ENCODE results near the gene PODN. TPM values are rescaled to one million over a fixed set of nuclear protein-coding genes. Genes with fewer than 3 reads are reported as not detected.

PODN gene
- total RNA-seq, 1 donor from 2014 or later = 0.53 TPM

GRCh38 chr1:53069265-53069662, 7.3 kb downstream of the PODN start:
- no peak for TF ChIP-seq CTCF (IDR thresholded peaks at IDR 0.05; ENCODE audit: insufficient read depth, low read length, severe bottlenecking)
- DNase-seq (ENCODE audit: low read depth) = no peak
- H3K27me3 ChIP-seq (ENCODE audit: control insufficient read depth, insufficient read depth, low read length) = peaks cover 4% of the 10 kb centered on the region
- FAIRE-seq = no peak
- H3K4me3 ChIP-seq (ENCODE audit: low read depth, low read length) = no peak overlapping the region
- no peaks in the 10 kb centered on the region for H3K36me3 ChIP-seq (ENCODE audit: control insufficient read depth, insufficient read depth, low read length)

- FAIRE-seq = no peak
Measured at GRCh38 chr1:53069663-53070327, 7.8 kb downstream of the PODN start.

GRCh38 chr1:53070621-53071020, 8.6 kb downstream of the PODN start:
- DNase-seq (ENCODE audit: low read depth) (no peak), FAIRE-seq (no peak)
- TF ChIP-seq CTCF (IDR thresholded peaks at IDR 0.05; ENCODE audit: insufficient read depth, low read length, severe bottlenecking) = no peak
- Histone ChIP-seq H3K36me3 (ENCODE audit: control insufficient read depth, insufficient read depth, low read length) (no peaks in the 10 kb centered on the region), H3K4me3 (ENCODE audit: low read depth, low read length) (no peak overlapping the region), H3K27me3 (ENCODE audit: control insufficient read depth, insufficient read depth, low read length) (peaks cover 2% of the 10 kb centered on the region)

More at GRCh38 chr1:53069663-53070327, 7.8 kb downstream of the PODN start:
- TF ChIP-seq CTCF (IDR thresholded peaks at IDR 0.05; ENCODE audit: insufficient read depth, low read length, severe bottlenecking) = no peak
- no peak for DNase-seq (ENCODE audit: low read depth)
- H3K27me3 ChIP-seq (ENCODE audit: control insufficient read depth, insufficient read depth, low read length) = peaks cover 2% of the 10 kb centered on the region
- no peak overlapping the region for H3K4me3 ChIP-seq (ENCODE audit: low read depth, low read length)
- H3K36me3 ChIP-seq (ENCODE audit: control insufficient read depth, insufficient read depth, low read length) = no peaks in the 10 kb centered on the region

GRCh38 chr1:53071167-53071865, 9.3 kb downstream of the PODN start:
- H3K36me3 ChIP-seq (ENCODE audit: control insufficient read depth, insufficient read depth, low read length) = no peaks in the 10 kb centered on the region
- no peak for TF ChIP-seq CTCF (IDR thresholded peaks at IDR 0.05; ENCODE audit: insufficient read depth, low read length, severe bottlenecking)
- peaks cover 2% of the 10 kb centered on the region for H3K27me3 ChIP-seq (ENCODE audit: control insufficient read depth, insufficient read depth, low read length)
- H3K4me3 ChIP-seq (ENCODE audit: low read depth, low read length) = no peak overlapping the region
- FAIRE-seq = no peak
- no peak for DNase-seq (ENCODE audit: low read depth)

- Histone ChIP-seq H3K27me3 (ENCODE audit: control insufficient read depth, insufficient read depth, low read length) (peaks cover 2% of the 10 kb centered on the region), H3K4me3 (ENCODE audit: low read depth, low read length) (no peak overlapping the region), H3K36me3 (ENCODE audit: control insufficient read depth, insufficient read depth, low read length) (no peaks in the 10 kb centered on the region)
- DNase-seq (ENCODE audit: low read depth) (no peak), FAIRE-seq (no peak)
- no peak for TF ChIP-seq CTCF (IDR thresholded peaks at IDR 0.05; ENCODE audit: insufficient read depth, low read length, severe bottlenecking)
Measured at GRCh38 chr1:53071915-53072314, 9.9 kb downstream of the PODN start.
